Endothelial cell of umbilical vein (primary cell): Measurements from ENCODE around the gene OR52B6. TPM values are rescaled to one million over a fixed set of nuclear protein-coding genes. Genes with fewer than 3 reads are reported as not detected.

Experiments
- BruUV-seq: library from RNA; stranded (reverse); fragments of 400-500 nt; replicated peaks from 2 replicates; lab custom pipeline; 2021; lab: Mats Ljungman, UMichigan
- CTCF ChIA-PET: fragments of 300-600, 350-600 bp; sonication (Branson Sonifier 250); formaldehyde crosslinking; loops from one replicate; lab custom pipeline; 2021; ENCODE audit warnings: antibody characterized with exemption, inconsistent platforms; lab: Charles Lee
- POLR2A ChIA-PET: fragments of 300-600, 350-600 bp; sonication (Branson Sonifier 250); formaldehyde crosslinking; loops from one replicate; lab custom pipeline; 2021; ENCODE audit warnings: antibody characterized with exemption, inconsistent platforms; lab: Charles Lee
- DNase-seq: peaks from one replicate; pipeline ENCODE4 v3.0.0-alpha.2; 2011; ENCODE audit warnings: low read depth, low spot score
- FAIRE-seq: peaks from 2 replicates; lab custom pipeline; 2011; peaks lifted over from hg19 to GRCh38; lab: Jason Lieb, UNC
- H2AFZ ChIP-seq: 2 replicates; pipeline ENCODE4 v1.6.0; 2012; ENCODE audit warnings: low read depth, low read length, control low read depth, inconsistent platforms
- H3K27ac ChIP-seq: 2 replicates; pipeline ENCODE4 v1.5.1; 2011; ENCODE audit warnings: low read depth, mild to moderate bottlenecking, control low read depth, low read length, moderate library complexity; ENCODE audit not compliant: insufficient read depth
- H3K27me3 ChIP-seq, 2 experiments: 2 replicates each; pipeline versions ENCODE4 v1.6.0 to v1.6.1; 2011; ENCODE audit warnings: low read length in 2 of 2, mixed read lengths in 1 of 2; ENCODE audit not compliant: control insufficient read depth in 2 of 2, insufficient read depth in 2 of 2
- H3K36me3 ChIP-seq, 2 experiments: 2 replicates in 1 of 2; 3 replicates in 1 of 2; pipeline ENCODE4 v1.5.1; 2011; ENCODE audit warnings: low read length in 2 of 2, mild to moderate bottlenecking in 1 of 2, moderate library complexity in 1 of 2; ENCODE audit not compliant: control insufficient read depth in 2 of 2, insufficient read depth in 2 of 2; ENCODE audit errors: extremely low read depth in 1 of 2
- H3K4me1 ChIP-seq: 3 replicates; pipeline ENCODE4 v1.5.1; 2011; ENCODE audit warnings: mild to moderate bottlenecking, low read length; ENCODE audit not compliant: control insufficient read depth, insufficient read depth; ENCODE audit errors: extremely low read depth
- H3K4me2 ChIP-seq: 2 replicates; pipeline ENCODE4 v1.6.1; 2011; ENCODE audit warnings: low read length, control low read depth, mixed read lengths; ENCODE audit not compliant: insufficient read depth
- H3K4me3 ChIP-seq, 3 experiments: fragments of 200-600 bp in 1 of 3; sonication (generic), shearing (Covaris generic) in 1 of 3; replicated peaks in 1 of 3; 2 replicates each; pipeline ENCODE4 v1.5.1; 2011 to 2016; ENCODE audit warnings: control low read depth in 3 of 3, low read length in 3 of 3, mild to moderate bottlenecking in 2 of 3, inconsistent platforms in 1 of 3, low read depth in 1 of 3, moderate library complexity in 1 of 3; ENCODE audit not compliant: insufficient read depth in 1 of 3
- H3K79me2 ChIP-seq: 2 replicates; pipeline ENCODE4 v1.6.0; 2012; ENCODE audit warnings: low read length, inconsistent platforms; ENCODE audit not compliant: control insufficient read depth, insufficient read depth
- H3K9ac ChIP-seq: replicated peaks from 2 replicates; pipeline ENCODE3; 2011; ENCODE audit warnings: low read length, control low read depth; ENCODE audit not compliant: insufficient read depth; ENCODE audit errors: extremely low read depth
- H3K9me1 ChIP-seq: replicated peaks from 3 replicates; pipeline ENCODE4 v1.6.0; 2011; ENCODE audit warnings: mild to moderate bottlenecking, low read length; ENCODE audit not compliant: control insufficient read depth, insufficient read depth; ENCODE audit errors: extremely low read depth
- H3K9me3 ChIP-seq: replicated peaks from 2 replicates; pipeline ENCODE4 v1.5.1; 2012; ENCODE audit warnings: low read length, inconsistent platforms; ENCODE audit not compliant: control insufficient read depth, insufficient read depth
- H4K20me1 ChIP-seq: replicated peaks from 2 replicates; pipeline ENCODE3; 2011; ENCODE audit warnings: mild to moderate bottlenecking, low read length; ENCODE audit not compliant: control insufficient read depth, insufficient read depth; ENCODE audit errors: extremely low read depth
- EZH2 ChIP-seq: IDR thresholded peaks from 2 replicates; pipeline ENCODE4 v1.6.1; 2012; ENCODE audit warnings: borderline replicate concordance, low read depth, mild to moderate bottlenecking, moderate library complexity, low read length, inconsistent platforms; ENCODE audit not compliant: severe bottlenecking
- FOS ChIP-seq: IDR thresholded peaks from 2 replicates; pipeline ENCODE4 v1.6.1; 2011; ENCODE audit warnings: mild to moderate bottlenecking, low read length, moderate library complexity, borderline replicate concordance; ENCODE audit not compliant: insufficient read depth
- GATA2 ChIP-seq: IDR thresholded peaks from 2 replicates; pipeline ENCODE4 v1.7.0; 2011; ENCODE audit warnings: low read depth, mild to moderate bottlenecking, moderate library complexity, mixed read lengths, low read length; ENCODE audit not compliant: insufficient read length, insufficient read depth
- JUN ChIP-seq: IDR thresholded peaks from 2 replicates; pipeline ENCODE4 v1.6.1; 2011; ENCODE audit warnings: borderline replicate concordance, low read depth; ENCODE audit not compliant: insufficient read length, insufficient read depth
- MYC ChIP-seq: IDR thresholded peaks from one replicate; pipeline ENCODE4 v1.6.1; 2011; ENCODE audit warnings: mild to moderate bottlenecking, low read depth, low read length
- POLR2A ChIP-seq: IDR thresholded peaks from 2 replicates; pipeline ENCODE4 v1.6.1; 2012; ENCODE audit warnings: low read depth, mild to moderate bottlenecking, control low read depth, low read length
- POLR2AphosphoS5 ChIP-seq: IDR thresholded peaks from 2 replicates; pipeline ENCODE4 v1.6.1; 2012; ENCODE audit warnings: low read depth, mild to moderate bottlenecking, control low read depth, low read length, moderate library complexity; ENCODE audit not compliant: insufficient read depth
- dilution Hi-C: fragments of 300-500 bp; cut with MboI; formaldehyde crosslinking; loops from one replicate; pipeline ENCODE4 v1.15.0; 2019; ENCODE audit warnings: low sequenced_read_pairs; ENCODE audit not compliant: extremely low pct_ligation_motif_present
- intact Hi-C: fragments of 100-400 bp; cut with micrococcal nuclease; formaldehyde crosslinking; loops from one replicate; pipeline ENCODE4 v1.10.0; 2022
- polyA plus RNA-seq, 4 experiments: library from polyadenylated mRNA; depleted of rRNA in 3 of 4; stranded (reverse) in 3 of 4; unstranded in 1 of 4; fragments of >200 nt; gene quantifications; 2 replicates each; pipeline versions ENCODE4 v1.2.1 to v1.2.3, GENCODE V29; 2011 to 2012; ENCODE audit warnings: missing spikeins in 1 of 4
- total RNA-seq: library from RNA; stranded (reverse); gene quantifications from 2 replicates; pipeline ENCODE4 v1.2.3, GENCODE V29; 2021
- TF ChIP-seq, protein P1 (sequence below), 2 donors: IDR thresholded peaks; 1 replicate in 1 of 2; 2 replicates in 1 of 2; pipeline ENCODE4 v1.5.1; 2011; ENCODE audit warnings: low read length in 2 of 2, mild to moderate bottlenecking in 2 of 2, moderate library complexity in 2 of 2, control low read depth in 1 of 2, inconsistent platforms in 1 of 2, low read depth in 1 of 2; ENCODE audit not compliant: insufficient read depth in 1 of 2; ENCODE audit errors: extremely low read depth in 1 of 2
- TF ChIP-seq, protein P2 (sequence below): IDR thresholded peaks from 2 replicates; pipeline ENCODE4 v1.6.1; 2011; ENCODE audit not compliant: insufficient read depth, insufficient read length

OR52B6 gene
- total and polyA plus RNA-seq, 2 donors (not counting 3 experiments of a cell fraction or from before 2014, with no cell fraction given), result not detected

DNA sequence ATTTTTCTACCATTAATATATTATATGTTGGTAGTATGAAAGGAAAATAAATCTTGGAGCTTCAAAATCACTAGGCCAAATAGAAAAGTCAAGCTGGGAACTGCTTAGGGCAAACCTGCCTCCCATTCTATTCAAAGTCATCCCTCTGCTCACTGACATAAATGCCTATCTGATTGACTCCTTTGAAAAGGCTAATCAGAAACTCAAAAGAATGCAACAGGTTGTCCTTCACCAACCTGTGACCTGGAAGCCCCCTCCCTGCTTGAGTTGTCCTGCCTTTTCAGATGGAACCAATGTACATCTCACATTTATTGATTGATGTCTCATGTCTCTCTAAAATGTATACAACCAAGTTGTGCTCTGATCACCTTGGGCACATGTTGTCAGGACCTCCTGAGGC lies 40.9 kb downstream of the OR52B6 start:
- no peak overlapping the region for H3K4me3 ChIP-seq
- no peaks in the 10 kb centered on the region for H3K36me3 ChIP-seq
- no peaks in the 10 kb centered on the region for H4K20me1 ChIP-seq
- dilution Hi-C loops, result no loop called here
- ChIA-PET CTCF (interaction anchor here (0.6 to 2.5 kb wide), 6 partner anchors 12 to 145 kb away, joined by 3 to 20 read pairs (median 3); partner anchors contain the start of gene TRIM5), POLR2A (interaction anchor here (1.7 kb wide), 1 partner anchor 63 kb away, joined by 6 read pairs; the partner anchor contains the start of gene TRIM5)
- H3K79me2 ChIP-seq, result no peaks in the 10 kb centered on the region
- H3K4me1 ChIP-seq, result peaks cover 22% of the 10 kb centered on the region
- no peaks in the 10 kb centered on the region for H3K9me1 ChIP-seq
- no peaks in the 10 kb centered on the region for H3K27me3 ChIP-seq
- BruUV-seq, result no TSS peak
- no peak for DNase-seq
- intact Hi-C loops, result loop anchor here (1.0 to 2.0 kb wide), 2 partner anchors 21 to 64 kb away; partner anchors contain the start of gene TRIM5
- H3K4me2 ChIP-seq, result peak overlapping the region; percentile 43
- TF ChIP-seq POLR2AphosphoS5 (no peak), MYC (no peak), EZH2 (no peak), GATA2 (no peak), POLR2A (no peak), JUN (no peak), FOS (no peak)
- TF ChIP-seq, protein P1, sequence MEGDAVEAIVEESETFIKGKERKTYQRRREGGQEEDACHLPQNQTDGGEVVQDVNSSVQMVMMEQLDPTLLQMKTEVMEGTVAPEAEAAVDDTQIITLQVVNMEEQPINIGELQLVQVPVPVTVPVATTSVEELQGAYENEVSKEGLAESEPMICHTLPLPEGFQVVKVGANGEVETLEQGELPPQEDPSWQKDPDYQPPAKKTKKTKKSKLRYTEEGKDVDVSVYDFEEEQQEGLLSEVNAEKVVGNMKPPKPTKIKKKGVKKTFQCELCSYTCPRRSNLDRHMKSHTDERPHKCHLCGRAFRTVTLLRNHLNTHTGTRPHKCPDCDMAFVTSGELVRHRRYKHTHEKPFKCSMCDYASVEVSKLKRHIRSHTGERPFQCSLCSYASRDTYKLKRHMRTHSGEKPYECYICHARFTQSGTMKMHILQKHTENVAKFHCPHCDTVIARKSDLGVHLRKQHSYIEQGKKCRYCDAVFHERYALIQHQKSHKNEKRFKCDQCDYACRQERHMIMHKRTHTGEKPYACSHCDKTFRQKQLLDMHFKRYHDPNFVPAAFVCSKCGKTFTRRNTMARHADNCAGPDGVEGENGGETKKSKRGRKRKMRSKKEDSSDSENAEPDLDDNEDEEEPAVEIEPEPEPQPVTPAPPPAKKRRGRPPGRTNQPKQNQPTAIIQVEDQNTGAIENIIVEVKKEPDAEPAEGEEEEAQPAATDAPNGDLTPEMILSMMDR (IDR thresholded peaks at IDR 0.05; ENCODE audit: extremely low read depth in 1 of 2, insufficient read depth in 1 of 2, low read depth in 1 of 2, low read length in 2 of 2), result no peak
- TF ChIP-seq, protein P2, sequence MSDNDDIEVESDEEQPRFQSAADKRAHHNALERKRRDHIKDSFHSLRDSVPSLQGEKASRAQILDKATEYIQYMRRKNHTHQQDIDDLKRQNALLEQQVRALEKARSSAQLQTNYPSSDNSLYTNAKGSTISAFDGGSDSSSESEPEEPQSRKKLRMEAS, result no peak
- peak overlapping the region; percentile 42 for H3K27ac ChIP-seq
- H3K9me3 ChIP-seq, result no peaks in the 10 kb centered on the region
- H2AFZ ChIP-seq, result no peak overlapping the region
- no peak for FAIRE-seq
- no peak overlapping the region for H3K9ac ChIP-seq
